ENCODE measurements around the gene GPR84.

GPR84 gene

GRCh38 chr12:54374562-54375258 is 10.4 kb upstream of the GPR84 start:
- no peak for DNase-seq (ENCODE audit: low read depth)

- DNase-seq (ENCODE audit: low read depth) = no peak
Observed at GRCh38 chr12:54373649-54374561, 9.6 kb upstream of the GPR84 start.

GRCh38 chr12:54372113-54372806 is 8.0 kb upstream of the GPR84 start:
- no peak for DNase-seq (ENCODE audit: low read depth)

- DNase-seq (ENCODE audit: low read depth) = no peak
Observed at GRCh38 chr12:54371328-54372112, 7.2 kb upstream of the GPR84 start.

- no peak for DNase-seq (ENCODE audit: low read depth)
Observed at GRCh38 chr12:54370171-54370730, 6.0 kb upstream of the GPR84 start.

- DNase-seq (ENCODE audit: low read depth) = no peak
Observed at GRCh38 chr12:54369597-54370131, 5.4 kb upstream of the GPR84 start.

- DNase-seq (ENCODE audit: low read depth) = peak; percentile 73
Observed at GRCh38 chr12:54368709-54369596, 4.7 kb upstream of the GPR84 start.

- no peak for DNase-seq (ENCODE audit: low read depth)
Observed at GRCh38 chr12:54368025-54368708, 3.9 kb upstream of the GPR84 start.

GRCh38 chr12:54363618-54364017 is 668 bp downstream of the GPR84 start:
- no peak for DNase-seq (ENCODE audit: low read depth)

- DNase-seq (ENCODE audit: low read depth) = no peak
Observed at GRCh38 chr12:54363047-54363446, 1.2 kb downstream of the GPR84 start.

GRCh38 chr12:54360717-54361456 is 3.4 kb downstream of the GPR84 start:
- DNase-seq (ENCODE audit: low read depth) = no peak

- DNase-seq (ENCODE audit: low read depth) = no peak
Observed at GRCh38 chr12:54359762-54360351, 4.4 kb downstream of the GPR84 start.

- peak; percentile 75 for DNase-seq (ENCODE audit: low read depth)
Observed at GRCh38 chr12:54358945-54359761, 5.1 kb downstream of the GPR84 start.

GRCh38 chr12:54358191-54358944 is 5.9 kb downstream of the GPR84 start:
- no peak for DNase-seq (ENCODE audit: low read depth)

GRCh38 chr12:54357506-54358190 is 6.6 kb downstream of the GPR84 start:
- DNase-seq (ENCODE audit: low read depth) = no peak

- no peak for DNase-seq (ENCODE audit: low read depth)
Observed at GRCh38 chr12:54356951-54357356, 7.3 kb downstream of the GPR84 start.

Data from stimulated activated CD8-positive, alpha-beta memory T cell treated with anti-CD3 and anti-CD28 coated beads, Interleukin-12 subunit alpha, Interleukin-12 subunit beta, amount 100 ng/mL, for 4 hours (primary cell).